KOPT-K1 (cell line): ENCODE measurements around the gene TAF11L12.
"Not testable (repeated sequence)": the region's sequence is repeated elsewhere in the genome, so short reads cannot be mapped to it uniquely, and the experiment has no call there.

Source experiments
- H3K27ac ChIP-seq: fragments of 200-600 bp; sonication (generic); 2 replicates; pipeline ENCODE4 v1.5.1; 2016; ENCODE audit warnings: antibody characterized with exemption, mild to moderate bottlenecking, low read depth, low read length; ENCODE audit not compliant: poor library complexity, severe bottlenecking
- H3K36me3 ChIP-seq: fragments of 200-600 bp; sonication (generic); 2 replicates; pipeline ENCODE4 v1.5.1; 2017; ENCODE audit warnings: antibody characterized with exemption, mild to moderate bottlenecking, low read length, moderate library complexity; ENCODE audit not compliant: insufficient read depth
- H3K9me3 ChIP-seq: fragments of 200-600 bp; sonication (generic); 2 replicates; pipeline ENCODE4 v1.5.1; 2017; ENCODE audit warnings: antibody characterized with exemption, low read length, mild to moderate bottlenecking; ENCODE audit not compliant: insufficient read depth, poor library complexity, severe bottlenecking

The TAF11L12 gene

DNA sequence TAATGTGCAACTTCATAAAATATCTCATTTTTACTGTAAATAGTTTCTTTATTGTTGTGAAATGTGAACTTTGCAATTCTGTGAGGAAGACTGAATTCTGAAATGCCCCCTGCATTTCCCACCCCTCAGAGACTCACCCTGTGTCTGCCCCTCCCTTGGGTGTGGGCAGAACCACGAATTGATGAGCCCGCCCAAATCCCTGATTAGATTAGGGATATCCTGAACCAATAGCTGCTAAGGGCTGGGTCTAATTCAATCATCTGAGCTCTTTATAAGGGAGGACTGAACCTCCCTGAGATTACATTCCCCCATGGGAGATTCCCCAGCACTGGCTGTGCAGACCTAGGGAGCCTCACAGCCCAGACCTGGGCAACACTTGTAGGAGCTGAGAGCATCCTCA is at the start of gene TAF11L12:
TSS of gene TAF11L12 (plus strand) at position 301 of the 400 bp plus-strand sequence.
- not testable (repeated sequence) for H3K9me3 ChIP-seq, H3K27ac ChIP-seq, H3K36me3 ChIP-seq

DNA sequence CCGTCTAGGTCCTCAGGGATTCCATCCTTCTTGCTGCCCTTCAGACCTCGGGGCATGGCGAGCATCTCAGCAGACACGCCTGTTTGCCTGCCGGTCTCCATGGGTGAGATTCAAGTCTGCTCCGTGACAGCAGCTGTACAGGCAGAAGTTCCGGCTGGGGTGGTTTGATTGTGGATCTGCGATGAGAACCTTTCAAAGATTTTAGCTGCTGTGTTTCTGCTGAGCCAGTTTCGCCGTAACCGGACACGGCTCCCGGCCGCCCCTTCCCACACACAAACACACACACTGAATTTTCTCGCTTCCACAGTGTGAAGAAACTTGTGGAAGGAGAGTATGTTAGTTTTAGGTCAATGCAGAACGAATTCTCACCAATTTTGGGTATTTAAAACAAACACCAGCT is 24.5 kb upstream of the TAF11L12 start, which contains the start of gene TAF11L7:
TSS of gene TAF11L7 (minus strand) at position 101 of the 400 bp plus-strand sequence.
- H3K27ac ChIP-seq, H3K9me3 ChIP-seq, H3K36me3 ChIP-seq: not testable (repeated sequence)

DNA sequence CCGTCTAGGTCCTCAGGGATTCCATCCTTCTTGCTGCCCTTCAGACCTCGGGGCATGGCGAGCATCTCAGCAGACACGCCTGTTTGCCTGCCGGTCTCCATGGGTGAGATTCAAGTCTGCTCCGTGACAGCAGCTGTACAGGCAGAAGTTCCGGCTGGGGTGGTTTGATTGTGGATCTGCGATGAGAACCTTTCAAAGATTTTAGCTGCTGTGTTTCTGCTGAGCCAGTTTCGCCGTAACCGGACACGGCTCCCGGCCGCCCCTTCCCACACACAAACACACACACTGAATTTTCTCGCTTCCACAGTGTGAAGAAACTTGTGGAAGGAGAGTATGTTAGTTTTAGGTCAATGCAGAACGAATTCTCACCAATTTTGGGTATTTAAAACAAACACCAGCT is 19.3 kb upstream of the TAF11L12 start, which contains the start of gene TAF11L8:
TSS of gene TAF11L8 (minus strand) at position 101 of the 400 bp plus-strand sequence.
- H3K36me3 ChIP-seq, H3K27ac ChIP-seq, H3K9me3 ChIP-seq: not testable (repeated sequence)

DNA sequence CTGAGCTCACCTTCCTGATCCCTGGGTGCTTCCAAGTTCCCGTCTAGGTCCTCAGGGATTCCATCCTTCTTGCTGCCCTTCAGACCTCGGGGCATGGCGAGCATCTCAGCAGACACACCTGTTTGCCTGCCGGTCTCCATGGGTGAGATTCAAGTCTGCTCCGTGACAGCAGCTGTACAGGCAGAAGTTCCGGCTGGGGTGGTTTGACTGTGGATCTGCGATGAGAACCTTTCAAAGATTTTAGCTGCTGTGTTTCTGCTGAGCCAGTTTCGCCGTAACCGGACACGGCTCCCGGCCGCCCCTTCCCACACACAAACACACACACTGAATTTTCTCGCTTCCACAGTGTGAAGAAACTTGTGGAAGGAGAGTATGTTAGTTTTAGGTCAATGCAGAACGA is 15.9 kb upstream of the TAF11L12 start, which contains the start of gene TAF11L9:
TSS of gene TAF11L9 (minus strand) at position 140 of the 400 bp plus-strand sequence.
- not testable (repeated sequence) for H3K27ac ChIP-seq, H3K36me3 ChIP-seq

DNA sequence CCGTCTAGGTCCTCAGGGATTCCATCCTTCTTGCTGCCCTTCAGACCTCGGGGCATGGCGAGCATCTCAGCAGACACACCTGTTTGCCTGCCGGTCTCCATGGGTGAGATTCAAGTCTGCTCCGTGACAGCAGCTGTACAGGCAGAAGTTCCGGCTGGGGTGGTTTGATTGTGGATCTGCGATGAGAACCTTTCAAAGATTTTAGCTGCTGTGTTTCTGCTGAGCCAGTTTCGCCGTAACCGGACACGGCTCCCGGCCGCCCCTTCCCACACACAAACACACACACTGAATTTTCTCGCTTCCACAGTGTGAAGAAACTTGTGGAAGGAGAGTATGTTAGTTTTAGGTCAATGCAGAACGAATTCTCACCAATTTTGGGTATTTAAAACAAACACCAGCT is 12.5 kb upstream of the TAF11L12 start, which contains the start of gene TAF11L10:
TSS of gene TAF11L10 (minus strand) at position 101 of the 400 bp plus-strand sequence.
- not testable (repeated sequence) for H3K36me3 ChIP-seq, H3K9me3 ChIP-seq, H3K27ac ChIP-seq

More for the DNA sequence above, 15.9 kb upstream of the TAF11L12 start, which contains the start of gene TAF11L9:
- H3K9me3 ChIP-seq: not testable (repeated sequence)

DNA sequence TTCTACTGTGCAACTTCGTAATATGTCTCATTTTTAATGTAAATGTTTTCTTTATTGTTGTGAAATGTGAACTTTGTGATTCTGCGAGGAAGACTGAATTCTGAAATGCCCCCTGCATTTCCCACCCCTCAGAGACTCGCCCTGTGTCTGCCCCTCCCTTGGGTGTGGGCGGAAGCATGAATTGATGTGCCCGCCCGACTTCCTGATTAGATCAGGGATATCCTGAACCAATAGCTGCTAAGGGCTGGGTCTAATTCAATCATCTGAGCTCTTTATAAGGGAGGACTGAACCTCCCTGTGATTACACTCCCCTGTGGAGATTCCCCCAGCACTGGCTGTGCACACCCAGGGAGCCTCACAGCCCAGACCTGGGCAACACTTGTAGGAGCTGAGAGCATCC is 6.3 kb upstream of the TAF11L12 start, which contains the start of gene TAF11L11:
TSS of gene TAF11L11 (plus strand) at position 304 of the 400 bp plus-strand sequence.
- H3K9me3 ChIP-seq, H3K36me3 ChIP-seq, H3K27ac ChIP-seq: not testable (repeated sequence)

DNA sequence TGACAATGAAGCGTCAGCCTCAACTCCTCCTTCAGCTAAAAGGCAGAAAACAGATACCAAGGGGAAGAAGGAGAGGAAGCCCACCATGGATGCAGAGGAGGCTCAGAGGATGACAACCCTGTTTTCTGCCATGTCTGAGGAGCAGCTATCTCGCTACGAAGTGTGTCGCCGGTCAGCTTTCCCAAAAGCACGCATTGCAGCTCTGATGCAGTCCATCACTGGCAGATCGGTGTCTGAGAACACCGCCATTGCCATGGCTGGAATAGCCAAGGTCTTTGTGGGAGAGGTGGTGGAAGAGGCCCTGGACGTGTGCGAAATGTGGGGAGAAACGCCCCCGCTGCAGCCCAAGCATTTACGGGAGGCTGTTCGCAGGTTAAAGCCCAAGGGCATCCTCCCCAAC is 5.2 kb upstream of the TAF11L12 start:
- H3K27ac ChIP-seq: no peak overlapping the region
- no peaks in the 10 kb centered on the region for H3K9me3 ChIP-seq
- no peaks in the 10 kb centered on the region for H3K36me3 ChIP-seq

DNA sequence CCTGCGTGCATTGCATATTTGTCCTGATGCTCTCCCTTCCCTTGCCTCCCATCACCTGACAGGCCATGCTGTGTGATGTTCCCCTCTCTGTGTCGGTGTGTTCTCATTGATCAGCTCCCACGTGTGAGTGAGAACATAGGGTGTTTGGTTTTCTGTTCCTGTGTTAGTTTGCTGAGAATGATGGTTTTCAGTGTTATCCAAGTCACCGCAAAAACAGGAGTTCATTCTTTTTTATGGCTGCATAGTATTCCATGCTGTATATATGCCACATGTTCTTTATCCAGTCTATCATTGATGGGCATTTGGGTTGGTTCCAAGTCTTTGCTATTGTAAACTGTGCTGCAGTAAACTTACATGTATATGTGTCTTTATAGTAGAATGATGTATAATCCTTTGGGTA is 2.7 kb upstream of the TAF11L12 start:
- H3K36me3 ChIP-seq, H3K9me3 ChIP-seq: not testable (repeated sequence)

DNA sequence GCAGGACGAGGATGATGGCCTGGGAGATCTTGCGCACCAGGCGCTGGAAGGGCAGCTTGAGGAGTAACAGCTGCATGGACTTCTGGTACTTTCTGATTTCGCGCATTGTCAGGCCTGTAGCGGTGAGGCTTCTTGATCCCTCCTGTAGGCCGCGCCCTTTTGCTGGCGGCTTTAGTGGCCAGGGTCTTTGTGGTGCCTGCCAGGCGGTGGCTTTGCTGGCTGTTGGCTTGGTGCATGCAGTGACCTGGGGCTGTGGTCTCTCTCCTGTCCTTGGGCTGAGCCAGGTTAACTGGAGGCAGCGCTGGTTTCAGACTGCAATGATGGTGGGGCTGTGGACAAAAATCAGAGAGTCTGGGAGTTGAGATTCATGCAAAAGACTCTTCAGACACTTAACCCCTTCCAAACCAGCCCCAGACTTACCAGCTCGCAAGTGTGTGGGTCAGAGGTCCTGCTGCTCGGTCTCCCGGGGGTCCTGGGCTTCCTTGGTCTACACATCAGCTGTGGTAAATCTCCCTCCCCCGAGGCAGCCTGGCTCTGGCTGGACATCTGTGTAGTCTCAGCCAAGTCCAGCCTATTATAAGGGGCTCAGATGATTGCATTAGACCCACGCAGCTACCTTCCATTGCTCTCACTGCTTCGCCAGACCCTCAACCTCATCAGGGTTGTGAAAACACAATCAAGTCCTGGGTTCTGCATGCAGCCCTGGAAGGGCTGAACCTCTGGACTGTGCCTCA is 4.8 kb downstream of the TAF11L12 start:
- no peaks in the 10 kb centered on the region for H3K36me3 ChIP-seq
- no peaks in the 10 kb centered on the region for H3K9me3 ChIP-seq
- no peak overlapping the region for H3K27ac ChIP-seq

More for the DNA sequence above, 2.7 kb upstream of the TAF11L12 start:
- not testable (repeated sequence) for H3K27ac ChIP-seq

DNA sequence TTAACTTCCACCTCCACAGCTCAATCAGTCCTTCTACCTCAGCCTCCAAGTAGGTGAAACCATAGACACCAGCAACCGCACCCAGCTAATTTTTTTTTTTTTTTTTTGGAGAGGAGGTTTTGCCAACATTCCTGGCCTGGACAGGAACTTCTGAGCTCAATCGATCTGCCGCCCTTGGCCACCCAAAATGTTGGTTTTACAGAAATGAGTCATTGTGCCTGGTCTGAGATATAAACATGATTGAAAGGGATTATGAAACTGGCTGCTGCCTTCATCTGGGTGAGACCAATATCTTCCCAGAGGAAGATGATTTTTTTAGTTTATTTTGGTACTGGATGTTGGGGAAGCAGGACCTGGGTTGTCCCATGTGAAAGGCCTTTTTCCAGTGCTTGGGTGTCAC is 9.2 kb downstream of the TAF11L12 start:
- H3K9me3 ChIP-seq: no peaks in the 10 kb centered on the region
- no peaks in the 10 kb centered on the region for H3K36me3 ChIP-seq
- no peak overlapping the region for H3K27ac ChIP-seq

DNA sequence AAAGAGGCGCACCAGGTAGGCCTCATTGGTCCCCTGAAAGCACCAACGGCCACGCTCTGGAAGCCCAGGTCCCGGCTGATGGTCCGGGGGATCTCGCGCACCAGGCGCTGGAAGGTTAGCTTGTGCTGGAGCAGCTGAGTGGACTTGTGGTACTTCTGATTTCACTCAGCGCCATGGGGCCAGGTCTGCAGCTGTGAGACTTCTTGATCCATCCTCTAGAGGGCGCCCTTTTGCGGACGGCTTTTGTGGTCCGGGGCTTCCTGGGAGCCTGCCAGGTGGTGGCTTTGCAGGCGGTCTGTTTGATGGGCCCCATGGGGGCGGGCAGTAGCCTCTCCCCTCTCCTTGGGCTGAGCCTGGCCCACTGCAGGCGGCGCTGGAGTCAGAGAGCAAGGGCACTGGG is 10.4 kb downstream of the TAF11L12 start:
- no peak overlapping the region for H3K27ac ChIP-seq
- no peaks in the 10 kb centered on the region for H3K36me3 ChIP-seq
- H3K9me3 ChIP-seq: no peaks in the 10 kb centered on the region

DNA sequence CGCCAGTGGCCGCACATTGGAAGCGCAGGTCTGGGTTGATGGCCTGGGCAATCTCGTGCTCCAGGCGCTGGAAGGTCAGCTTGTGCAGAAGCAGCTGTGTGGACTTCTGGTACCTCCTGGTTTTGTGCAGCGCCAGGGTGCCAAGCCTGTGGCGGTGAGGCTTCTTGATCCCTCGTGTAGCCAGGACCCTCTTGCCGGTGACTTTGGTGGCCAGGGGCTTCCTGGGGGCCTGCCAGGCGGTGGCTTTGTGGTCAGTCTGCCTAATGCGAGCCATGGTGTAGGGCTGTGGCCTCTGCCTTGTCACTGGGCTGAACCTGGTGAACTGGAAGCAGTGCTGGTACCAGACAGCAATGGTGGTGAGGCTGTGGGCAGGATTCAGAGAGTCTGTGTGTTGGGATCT is 15.5 kb downstream of the TAF11L12 start:
- no peaks in the 10 kb centered on the region for H3K9me3 ChIP-seq
- no peak overlapping the region for H3K27ac ChIP-seq
- H3K36me3 ChIP-seq: no peaks in the 10 kb centered on the region

DNA sequence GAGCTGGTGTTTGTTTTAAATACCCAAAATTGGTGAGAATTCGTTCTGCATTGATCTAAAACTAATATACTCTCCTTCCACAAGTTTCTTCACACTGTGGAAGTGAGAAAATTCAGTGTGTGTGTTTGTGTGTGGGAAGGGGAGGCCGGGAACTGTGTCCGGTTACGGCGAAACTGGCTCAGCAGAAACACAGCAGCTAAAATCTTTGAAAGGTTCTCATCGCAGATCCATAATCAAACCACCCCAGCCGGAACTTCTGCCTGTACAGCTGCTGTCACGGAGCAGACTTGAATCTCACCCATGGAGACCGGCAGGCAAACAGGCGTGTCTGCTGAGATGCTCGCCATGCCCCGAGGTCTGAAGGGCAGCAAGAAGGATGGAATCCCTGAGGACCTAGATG is 21.6 kb downstream of the TAF11L12 start, which contains the start of gene TAF11L13:
TSS of gene TAF11L13 (plus strand) at position 301 of the 400 bp plus-strand sequence.
- not testable (repeated sequence) for H3K9me3 ChIP-seq, H3K27ac ChIP-seq, H3K36me3 ChIP-seq

DNA sequence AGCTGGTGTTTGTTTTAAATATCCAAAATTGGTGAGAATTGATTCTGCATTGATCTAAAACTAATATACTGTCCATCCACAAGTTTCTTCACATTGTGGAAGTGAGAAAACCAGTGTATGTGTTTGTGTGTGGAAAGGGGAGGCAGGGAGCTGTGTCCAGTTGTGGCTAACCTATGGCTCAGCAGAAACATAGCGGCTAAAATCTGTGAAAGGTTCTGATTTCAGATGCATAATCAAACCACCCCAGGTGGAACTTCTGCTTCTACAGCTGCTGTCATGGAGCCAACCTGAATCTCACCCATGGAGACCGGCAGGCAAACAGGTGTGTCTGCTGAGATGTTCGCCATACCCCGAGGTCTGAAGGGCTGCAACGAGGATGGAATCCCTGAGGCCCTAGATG is 24.0 kb downstream of the TAF11L12 start, which contains the start of gene TAF11L14:
TSS of gene TAF11L14 (plus strand) at position 301 of the 400 bp plus-strand sequence.
- no peaks in the 10 kb centered on the region for H3K36me3 ChIP-seq

DNA sequence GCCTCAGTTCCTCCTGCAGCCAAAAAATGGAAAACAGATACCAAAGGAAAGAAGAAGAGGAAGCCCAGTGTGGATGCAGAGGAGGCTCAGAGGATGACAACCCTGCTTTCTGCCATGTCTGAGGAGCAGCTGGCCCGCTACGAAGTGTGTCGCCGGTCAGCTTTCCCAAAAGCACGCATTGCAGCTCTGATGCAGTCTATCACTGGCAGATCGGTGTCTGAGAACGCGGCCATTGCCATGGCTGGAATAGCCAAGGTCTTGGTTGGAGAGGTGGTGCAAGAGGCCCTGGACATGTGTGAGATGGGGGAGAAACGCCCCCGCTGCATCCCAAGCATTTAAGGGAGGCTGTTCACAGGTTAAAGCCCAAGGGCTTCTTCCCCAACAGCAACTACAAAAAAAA is 39.0 kb downstream of the TAF11L12 start:
- H3K36me3 ChIP-seq, H3K27ac ChIP-seq, H3K9me3 ChIP-seq: not testable (repeated sequence)

More for the DNA sequence above, 24.0 kb downstream of the TAF11L12 start, which contains the start of gene TAF11L14:
- Histone ChIP-seq H3K27ac (no peak within 1 kb of the TSS), H3K9me3 (no peaks in the 10 kb centered on the region)
